SK-N-SH (cell line): ENCODE results near the gene NRL.

ENCODE experiments used
- CHD2 ChIP-seq: fragments of 150-350 bp; IDR thresholded peaks from 2 replicates; pipeline ENCODE4 v1.6.1; 2018; ENCODE audit warnings: low read length; ENCODE audit not compliant: partially characterized antibody
- CTCF ChIP-seq: fragments of 200-600 bp; sonication (generic); IDR thresholded peaks from 2 replicates; pipeline ENCODE4 v1.6.1; 2017; ENCODE audit warnings: antibody characterized with exemption, mild to moderate bottlenecking, moderate library complexity
- FOSL2 ChIP-seq: IDR thresholded peaks from 2 replicates; pipeline ENCODE4 v1.4.0; 2012; ENCODE audit warnings: low read depth, mild to moderate bottlenecking, moderate library complexity, borderline replicate concordance
- JUND ChIP-seq: IDR thresholded peaks from 2 replicates; pipeline ENCODE4 v1.4.0; 2012
- MAX ChIP-seq: IDR thresholded peaks from 2 replicates; pipeline ENCODE4 v1.4.0; 2012; ENCODE audit warnings: low read depth
- RCOR1 ChIP-seq: fragments of 150-350 bp; IDR thresholded peaks from 2 replicates; pipeline ENCODE4 v1.6.1; 2017; ENCODE audit warnings: antibody characterized with exemption, low read length
- REST ChIP-seq: IDR thresholded peaks from 2 replicates; pipeline ENCODE4 v1.6.1; 2012; ENCODE audit warnings: mild to moderate bottlenecking, low read depth, low read length, moderate library complexity
- SMC3 ChIP-seq: IDR thresholded peaks from 2 replicates; pipeline ENCODE4 v1.6.1; 2012; ENCODE audit warnings: low read depth, low read length, improper control_type of control experiment
- TEAD4 ChIP-seq: IDR thresholded peaks from 2 replicates; pipeline ENCODE4 v1.4.0; 2012; ENCODE audit warnings: mild to moderate bottlenecking, borderline replicate concordance; ENCODE audit not compliant: insufficient read depth
- YY1 ChIP-seq: IDR thresholded peaks from 2 replicates; pipeline ENCODE4 v1.4.0; 2012; ENCODE audit warnings: low read depth, mild to moderate bottlenecking

GRCh38 chr14:24122898-24123297 is 8.1 kb upstream of the NRL start:
- no peak for TF ChIP-seq TEAD4
- no peak for TF ChIP-seq CTCF
- no peak for TF ChIP-seq JUND
- no peak for TF ChIP-seq MAX
- TF ChIP-seq RCOR1, result no peak
- no peak for TF ChIP-seq SMC3
- no peak for TF ChIP-seq CHD2
- no peak for TF ChIP-seq REST
- TF ChIP-seq YY1, result no peak
- no peak for TF ChIP-seq FOSL2
